Measurements from ENCODE around the gene WWC1.

DNA sequence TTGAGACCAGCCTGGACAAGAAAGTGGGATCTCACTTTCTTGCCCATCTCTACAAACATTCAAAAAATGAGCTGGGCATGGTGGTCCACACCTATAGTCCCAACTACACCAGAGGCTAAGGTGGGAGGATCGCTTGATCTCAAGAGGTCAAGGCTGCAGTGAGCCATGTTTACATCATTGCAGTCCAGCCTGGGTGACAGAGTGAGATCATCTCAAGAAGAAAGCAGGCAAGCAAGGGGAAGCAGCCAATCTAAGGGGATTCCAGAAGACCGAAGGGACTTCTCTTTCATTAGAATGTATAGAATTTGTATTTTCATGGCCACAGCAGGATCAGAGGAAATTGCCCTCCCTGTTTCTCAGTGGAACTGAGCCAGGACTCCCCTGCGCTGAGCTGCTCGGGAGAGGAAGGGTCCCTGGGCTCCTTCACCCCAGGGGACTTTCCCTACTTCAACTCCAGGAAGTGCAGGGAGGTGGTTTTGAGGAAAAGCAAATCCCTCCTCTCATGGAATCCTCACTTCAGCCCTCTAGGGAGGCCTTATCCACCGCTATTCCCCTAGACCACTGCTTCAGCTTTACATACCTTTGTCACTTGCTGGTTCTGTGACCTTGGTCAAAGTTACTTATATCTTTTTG, 12.1 kb downstream of the WWC1 start:
- TF ChIP-seq, protein P1, sequence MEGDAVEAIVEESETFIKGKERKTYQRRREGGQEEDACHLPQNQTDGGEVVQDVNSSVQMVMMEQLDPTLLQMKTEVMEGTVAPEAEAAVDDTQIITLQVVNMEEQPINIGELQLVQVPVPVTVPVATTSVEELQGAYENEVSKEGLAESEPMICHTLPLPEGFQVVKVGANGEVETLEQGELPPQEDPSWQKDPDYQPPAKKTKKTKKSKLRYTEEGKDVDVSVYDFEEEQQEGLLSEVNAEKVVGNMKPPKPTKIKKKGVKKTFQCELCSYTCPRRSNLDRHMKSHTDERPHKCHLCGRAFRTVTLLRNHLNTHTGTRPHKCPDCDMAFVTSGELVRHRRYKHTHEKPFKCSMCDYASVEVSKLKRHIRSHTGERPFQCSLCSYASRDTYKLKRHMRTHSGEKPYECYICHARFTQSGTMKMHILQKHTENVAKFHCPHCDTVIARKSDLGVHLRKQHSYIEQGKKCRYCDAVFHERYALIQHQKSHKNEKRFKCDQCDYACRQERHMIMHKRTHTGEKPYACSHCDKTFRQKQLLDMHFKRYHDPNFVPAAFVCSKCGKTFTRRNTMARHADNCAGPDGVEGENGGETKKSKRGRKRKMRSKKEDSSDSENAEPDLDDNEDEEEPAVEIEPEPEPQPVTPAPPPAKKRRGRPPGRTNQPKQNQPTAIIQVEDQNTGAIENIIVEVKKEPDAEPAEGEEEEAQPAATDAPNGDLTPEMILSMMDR (conservative IDR thresholded peaks at IDR 0.05; ENCODE audit: low read length): no peak
- no peak for TF ChIP-seq EZH2phosphoT487 (IDR thresholded peaks at IDR 0.05; ENCODE audit: borderline replicate concordance, low read depth, low read length)
